M059J (cell line): ENCODE measurements around the gene PAXX. TPM values are rescaled to one million over a fixed set of nuclear protein-coding genes. Genes with fewer than 3 reads are reported as not detected.
A peak's percentile ranks its signal among the peaks of the same experiment; 100 is the strongest.

Source experiments
- DNase-seq: peaks from one replicate; pipeline ENCODE4 v3.0.0-alpha.2; 2012; ENCODE audit warnings: low read depth
- total RNA-seq: library from RNA; depleted of rRNA; stranded (reverse); fragments of >200 nt; shearing (Covaris generic); gene quantifications from 2 replicates; pipeline ENCODE4 v1.2.3, GENCODE V29; 2014

PAXX gene
- total RNA-seq, 1 experiment from 2014 or later: 59.0 TPM

GRCh38 chr9:136982232-136983051 is 9.8 kb upstream of the PAXX start, which contains the start of gene LCNL1:
LCNL1 (plus strand) TSS chr9:136982993; CDS start chr9:136983587, 594 bp downstream.
- no peak for DNase-seq

GRCh38 chr9:136983167-136983566 is 9.1 kb upstream of the PAXX start:
- no peak for DNase-seq

- no peak for DNase-seq
These were observed 8.4 kb upstream of the PAXX start for GRCh38 chr9:136983656-136984314.

GRCh38 chr9:136984464-136985026 is 7.7 kb upstream of the PAXX start:
- DNase-seq: no peak

GRCh38 chr9:136985027-136985602 is 7.1 kb upstream of the PAXX start:
- no peak for DNase-seq

GRCh38 chr9:136985853-136986252 is 6.4 kb upstream of the PAXX start:
- DNase-seq: no peak

- DNase-seq: no peak
These were observed 3.4 kb upstream of the PAXX start for GRCh38 chr9:136988872-136989271.

GRCh38 chr9:136990242-136990911 is 1.8 kb upstream of the PAXX start:
- no peak for DNase-seq

GRCh38 chr9:136992819-136993369 is 672 bp downstream of the PAXX start:
- no peak for DNase-seq

- no peak for DNase-seq
These were observed 2.1 kb downstream of the PAXX start for GRCh38 chr9:136994180-136994887.

- DNase-seq: no peak
These were observed 2.6 kb downstream of the PAXX start for GRCh38 chr9:136994888-136995230.

GRCh38 chr9:136995362-136995761 is 3.1 kb downstream of the PAXX start:
- DNase-seq: no peak

- DNase-seq: peak; percentile 70
These were observed 3.6 kb downstream of the PAXX start for GRCh38 chr9:136995772-136996311.

GRCh38 chr9:136996361-136997292 is 4.4 kb downstream of the PAXX start, which contains the start of gene CLIC3:
CLIC3 (minus strand) TSS chr9:136996568; CDS start chr9:136996543, 25 bp downstream.
- peak; percentile 56 for DNase-seq

GRCh38 chr9:136997371-136997770 is 5.1 kb downstream of the PAXX start:
- no peak for DNase-seq

- DNase-seq: peak; percentile 57
These were observed 5.6 kb downstream of the PAXX start for GRCh38 chr9:136997830-136998234.

- peak; percentile 58 for DNase-seq
These were observed 8.1 kb downstream of the PAXX start for GRCh38 chr9:137000177-137000930.

- no peak for DNase-seq
These were observed 9.8 kb downstream of the PAXX start for GRCh38 chr9:137001857-137002645.
